Stomach (tissue), 19 donors: ENCODE data around the gene BLID. TPM values are rescaled to one million over a fixed set of nuclear protein-coding genes. Genes with fewer than 3 reads are reported as not detected.

Experiments
- DNase-seq, 2 donors: peaks; one replicate each; pipeline versions ENCODE4 v3.0.0 to v3.0.0-alpha.2; 2013 to 2019
- H3K27ac ChIP-seq, 5 donors: fragments of 200-600 bp in 4 of 5; sonication (generic) in 4 of 5; one replicate each; pipeline ENCODE4 v1.5.1; 2013 to 2019; ENCODE audit warnings: mild to moderate bottlenecking in 1 of 5, moderate library complexity in 1 of 5
- H3K27me3 ChIP-seq, 3 donors: fragments of 200-600 bp; sonication (generic); one replicate each; pipeline ENCODE4 v1.5.1; 2017 to 2019; ENCODE audit warnings: mixed run types in 1 of 3
- H3K36me3 ChIP-seq, 4 donors: fragments of 200-600 bp; sonication (generic); 1 replicate in 3 of 4; 2 replicates in 1 of 4; pipeline ENCODE4 v1.5.1; 2016 to 2019
- H3K4me1 ChIP-seq, 4 donors: fragments of 200-600 bp; sonication (generic); one replicate each; pipeline ENCODE4 v1.5.1; 2016 to 2019
- H3K4me3 ChIP-seq, 4 donors: fragments of 200-600 bp; sonication (generic) in 3 of 4; one replicate each; pipeline ENCODE4 v1.5.1; 2016 to 2019; ENCODE audit warnings: mild to moderate bottlenecking in 1 of 4
- H3K9me3 ChIP-seq, 4 donors: fragments of 200-600 bp; sonication (generic); one replicate each; pipeline ENCODE4 v1.5.1; 2016 to 2019
- CTCF ChIP-seq, 7 experiments: fragments of 450-650 bp in 4 of 7; fragments of 200-600 bp in 3 of 7; sonication (generic) in 3 of 7; IDR thresholded peaks; one replicate each; pipeline ENCODE4 v1.5.1; 2016 to 2019; ENCODE audit warnings: antibody characterized with exemption in 7 of 7, control low read depth in 2 of 7, mild to moderate bottlenecking in 1 of 7
- EP300 ChIP-seq: sonication (generic); formaldehyde crosslinking; IDR thresholded peaks from one replicate; pipeline ENCODE4 v1.6.1; 2017; ENCODE audit warnings: antibody characterized with exemption
- POLR2A ChIP-seq, 4 donors: fragments of 450-650 bp; IDR thresholded peaks; one replicate each; pipeline ENCODE4 v1.6.1; 2016; ENCODE audit warnings: antibody characterized with exemption in 4 of 4, control low read depth in 2 of 4, mild to moderate bottlenecking in 1 of 4, moderate library complexity in 1 of 4
- POLR2AphosphoS5 ChIP-seq, 3 donors: sonication (generic); formaldehyde crosslinking; IDR thresholded peaks; one replicate each; pipeline ENCODE4 v1.6.1; 2016; ENCODE audit warnings: antibody characterized with exemption in 3 of 3
- WGBS, 5 donors: extraction: QIAGEN DNeasy Blood & Tissue Kit in 3 of 5; methylation state at CpG; one replicate each; pipeline versions ENCODE4 v1.1.5 to v1.1.7; 2013 to 2018; 5-methylcytosine and 5-hydroxymethylcytosine counted together
- intact Hi-C: fragments of 100-400 bp; cut with DNase I; formaldehyde crosslinking; loops from one replicate; pipeline ENCODE4 v1.15.1; 2023; ENCODE audit warnings: low total_unique reads
- long read RNA-seq, 10 donors: transcript quantifications; one replicate each; lab custom pipeline, GENCODE V29; 2026
- polyA plus RNA-seq, 3 donors: library from polyadenylated mRNA; stranded (reverse); fragments of 200-250 nt; gene quantifications; one replicate each; pipeline ENCODE4 v1.2.3, GENCODE V29; 2013
- total RNA-seq, 5 donors: library from RNA; depleted of rRNA; stranded (reverse); fragments of >200 nt; gene quantifications; one replicate each; pipeline versions ENCODE4 v1.1.0 to v1.2.3, GENCODE V29; 2014 to 2016
- donor health status: healthy with polysubstance abuse.
- donor health status: Bipolar disorder and iron deficiency.
- donor health status: healthy.

The BLID gene
- total RNA-seq: 1 to 10 TPM in 1 of 5 donors, not detected in 4; 3.1 TPM
- not detected for polyA plus RNA-seq
- long read RNA-seq, donor 1: 0 reads
- long read RNA-seq, donor 2: 0 reads
- long read RNA-seq, donor 3: 0 reads
- long read RNA-seq, donor 4: 0 reads
- long read RNA-seq, donor 5: 0 reads
- long read RNA-seq, donor 6: 0 reads
- long read RNA-seq, donor 7: 0 reads
- long read RNA-seq, donor 8: 0 reads
- long read RNA-seq, donor 9: 0 reads
- long read RNA-seq, donor 10: 0 reads

GRCh38 chr11:122115524-122116379 is at the start of gene BLID:
Gene BLID (minus strand): TSS chr11:122116215. CDS start chr11:122115922, 293 bp downstream.
- no peak within 1 kb of the TSS for H3K27ac ChIP-seq
- DNase-seq: peak; percentile 28 to 35
- no peaks in the 10 kb centered on the region for H3K4me1 ChIP-seq
- H3K9me3 ChIP-seq: no peaks in the 10 kb centered on the region
- H3K27me3 ChIP-seq: no peaks in the 10 kb centered on the region
- 71 to 84% (median 75%) methylated on average over 10 to 11 of the region's 11 CpGs for WGBS, 5 donors
- intact Hi-C loops: no loop called here
- H3K4me3 ChIP-seq: no peak within 1 kb of the TSS
- H3K36me3 ChIP-seq: no peaks in the 10 kb centered on the region
- no peak for TF ChIP-seq POLR2A (IDR thresholded peaks at IDR 0.05)
- TF ChIP-seq CTCF (IDR thresholded peaks at IDR 0.05): peak in 1 of 7 experiments; percentile 22

- intact Hi-C loops: no loop called here
- Histone ChIP-seq H3K4me3 (no peak overlapping the region), H3K4me1 (peaks cover 0 to 39% (median 9%) of the 10 kb centered on the region in 4 donors), H3K27ac (no peak overlapping the region), H3K9me3 (no peaks in the 10 kb centered on the region), H3K36me3 (no peaks in the 10 kb centered on the region), H3K27me3 (no peaks in the 10 kb centered on the region)
- 67 to 86% (median 70%) methylated on average over 3 of the region's 3 CpGs for WGBS, 5 donors
- TF ChIP-seq POLR2A (IDR thresholded peaks at IDR 0.05) (no peak), CTCF (IDR thresholded peaks at IDR 0.05) (no peak), POLR2AphosphoS5 (IDR thresholded peaks at IDR 0.05) (no peak), EP300 (no peak)
- DNase-seq: no peak
Observed at GRCh38 chr11:122163053-122163819, 47.2 kb upstream of the BLID start.

GRCh38 chr11:122162095-122162494 is 46.1 kb upstream of the BLID start:
- Histone ChIP-seq H3K4me3 (no peak overlapping the region), H3K4me1 (peaks cover 0 to 46% (median 9%) of the 10 kb centered on the region in 4 donors), H3K36me3 (no peaks in the 10 kb centered on the region), H3K9me3 (no peaks in the 10 kb centered on the region), H3K27me3 (no peaks in the 10 kb centered on the region), H3K27ac (no peak overlapping the region)
- intact Hi-C loops: no loop called here
- WGBS, 5 donors: 73 to 88% (median 86%) methylated on average over 2 of the region's 2 CpGs
- DNase-seq: no peak
- TF ChIP-seq CTCF (IDR thresholded peaks at IDR 0.05) (no peak), POLR2AphosphoS5 (IDR thresholded peaks at IDR 0.05) (peak; percentile 20 to 34 (median 34)), POLR2A (IDR thresholded peaks at IDR 0.05) (no peak)

GRCh38 chr11:122160841-122161590 is 45.0 kb upstream of the BLID start:
- peaks cover 0 to 43% (median 9%) of the 10 kb centered on the region in 4 donors for H3K4me1 ChIP-seq
- H3K9me3 ChIP-seq: no peaks in the 10 kb centered on the region
- H3K27ac ChIP-seq: peak overlapping the region in 1 of 5 donors; percentile 8
- H3K27me3 ChIP-seq: no peaks in the 10 kb centered on the region
- no peak for DNase-seq
- intact Hi-C loops: no loop called here
- H3K36me3 ChIP-seq: no peaks in the 10 kb centered on the region
- no peak overlapping the region for H3K4me3 ChIP-seq
- WGBS, 5 donors: 77 to 84% (median 81%) methylated on average over 6 of the region's 6 CpGs
- no peak for TF ChIP-seq POLR2AphosphoS5 (IDR thresholded peaks at IDR 0.05)
- no peak for TF ChIP-seq CTCF (IDR thresholded peaks at IDR 0.05)
- TF ChIP-seq POLR2A (IDR thresholded peaks at IDR 0.05): no peak
- no peak for TF ChIP-seq EP300
